ENCODE results near the gene ZNF770.
A peak's percentile ranks its signal among the peaks of the same experiment; 100 is the strongest.
"Not testable (repeated sequence)": the region's sequence is repeated elsewhere in the genome, so short reads cannot be mapped to it uniquely, and the experiment has no call there.

Gene ZNF770

GRCh38 chr15:34976743-34977142, 11.3 kb downstream of the ZNF770 start:
- no peak for DNase-seq (ENCODE audit: low spot score)

GRCh38 chr15:34976073-34976472, 12.0 kb downstream of the ZNF770 start:
- no peak for DNase-seq (ENCODE audit: low spot score)

GRCh38 chr15:34973512-34973911, 14.6 kb downstream of the ZNF770 start:
- DNase-seq (ENCODE audit: low spot score): no peak

- DNase-seq (ENCODE audit: low spot score): not testable (repeated sequence)
These were observed 17.9 kb downstream of the ZNF770 start for GRCh38 chr15:34970098-34970643.

GRCh38 chr15:34969340-34970097, 18.6 kb downstream of the ZNF770 start, which contains the start of gene AQR:
AQR (minus strand) TSS chr15:34969742; CDS start chr15:34969613, 129 bp downstream.
- peak; percentile 98 for DNase-seq (ENCODE audit: low spot score)

GRCh38 chr15:34964277-34964676, 23.8 kb downstream of the ZNF770 start:
- DNase-seq (ENCODE audit: low spot score): no peak

- DNase-seq (ENCODE audit: low spot score): no peak
These were observed 34.2 kb downstream of the ZNF770 start for GRCh38 chr15:34953851-34954250.

- DNase-seq (ENCODE audit: low spot score): no peak
These were observed 35.6 kb downstream of the ZNF770 start for GRCh38 chr15:34952481-34952880.

GRCh38 chr15:34951993-34952392, 36.1 kb downstream of the ZNF770 start:
- DNase-seq (ENCODE audit: low spot score): no peak

- DNase-seq (ENCODE audit: low spot score): no peak
These were observed 43.2 kb downstream of the ZNF770 start for GRCh38 chr15:34944936-34945335.

GRCh38 chr15:34943711-34944110, 44.4 kb downstream of the ZNF770 start:
- no peak for DNase-seq (ENCODE audit: low spot score)

- not testable (repeated sequence) for DNase-seq (ENCODE audit: low spot score)
These were observed 44.8 kb downstream of the ZNF770 start for GRCh38 chr15:34943264-34943663.

- no peak for DNase-seq (ENCODE audit: low spot score)
These were observed 45.7 kb downstream of the ZNF770 start for GRCh38 chr15:34942363-34942762.

GRCh38 chr15:34941831-34942230, 46.3 kb downstream of the ZNF770 start:
- no peak for DNase-seq (ENCODE audit: low spot score)

- DNase-seq (ENCODE audit: low spot score): no peak
These were observed 46.8 kb downstream of the ZNF770 start for GRCh38 chr15:34941185-34941698.

- DNase-seq (ENCODE audit: low spot score): no peak
These were observed 54.6 kb downstream of the ZNF770 start for GRCh38 chr15:34933432-34933975.

GRCh38 chr15:34928349-34928748, 59.7 kb downstream of the ZNF770 start:
- not testable (repeated sequence) for DNase-seq (ENCODE audit: low spot score)
